HEK293T (cell line): ENCODE results near the gene LAMA1.

Experiments
- CTCF ChIA-PET: fragments of 350-600 bp; formaldehyde crosslinking; extraction: SDS; loops from one replicate; lab custom pipeline; 2021; ENCODE audit warnings: antibody characterized with exemption, inconsistent platforms; lab: Yijun Ruan, JAX
- POLR2A ChIA-PET: fragments of 350-600 bp; formaldehyde crosslinking; extraction: SDS; loops from one replicate; lab custom pipeline; 2020; ENCODE audit warnings: antibody characterized with exemption, inconsistent platforms; lab: Yijun Ruan, JAX
- DNase-seq: peaks from one replicate; pipeline ENCODE4 v3.0.0; 2012; ENCODE audit warnings: mixed read lengths; ENCODE audit errors: extremely low spot score
- ARNT ChIP-seq: fragments of 450-650 bp; IDR thresholded peaks from 2 replicates; pipeline ENCODE4 v1.6.1; 2017; ENCODE audit warnings: mild to moderate bottlenecking
- BHLHE40 ChIP-seq: fragments of 450-650 bp; IDR thresholded peaks from 2 replicates; pipeline ENCODE4 v1.6.1; 2016; ENCODE audit warnings: mild to moderate bottlenecking, moderate library complexity, borderline replicate concordance
- CTBP1 ChIP-seq: fragments of 450-650 bp; IDR thresholded peaks from 2 replicates; pipeline ENCODE4 v1.6.1; 2016; ENCODE audit warnings: borderline replicate concordance
- ELF4 ChIP-seq: fragments of 450-650 bp; IDR thresholded peaks from 2 replicates; pipeline ENCODE4 v1.6.1; 2017; ENCODE audit warnings: antibody characterized with exemption
- FOXA1 ChIP-seq: fragments of 450-650 bp; IDR thresholded peaks from 2 replicates; pipeline ENCODE4 v1.6.1; 2016; ENCODE audit warnings: mild to moderate bottlenecking
- FOXK2 ChIP-seq: fragments of 450-650 bp; IDR thresholded peaks from 2 replicates; pipeline ENCODE4 v1.6.1; 2016; ENCODE audit warnings: mild to moderate bottlenecking
- FOXM1 ChIP-seq: fragments of 450-650 bp; IDR thresholded peaks from 2 replicates; pipeline ENCODE4 v1.6.1; 2017; ENCODE audit warnings: mild to moderate bottlenecking, borderline replicate concordance
- HDGF ChIP-seq: fragments of 450-650 bp; IDR thresholded peaks from 2 replicates; pipeline ENCODE4 v1.6.1; 2017; ENCODE audit warnings: antibody characterized with exemption, borderline replicate concordance
- L3MBTL2 ChIP-seq: fragments of 450-650 bp; conservative IDR thresholded peaks from 2 replicates; pipeline ENCODE4 v1.6.1; 2016; ENCODE audit warnings: mild to moderate bottlenecking
- LEF1 ChIP-seq: fragments of 450-650 bp; IDR thresholded peaks from 2 replicates; pipeline ENCODE4 v1.6.1; 2017; ENCODE audit warnings: mild to moderate bottlenecking, borderline replicate concordance
- NFRKB ChIP-seq: fragments of 450-650 bp; IDR thresholded peaks from 2 replicates; pipeline ENCODE4 v1.6.1; 2016; ENCODE audit warnings: mild to moderate bottlenecking, moderate library complexity
- PKNOX1 ChIP-seq: fragments of 450-650 bp; IDR thresholded peaks from 2 replicates; pipeline ENCODE4 v1.6.1; 2016
- SP1 ChIP-seq: fragments of 450-650 bp; IDR thresholded peaks from 2 replicates; pipeline ENCODE4 v1.6.1; 2017
- SUZ12 ChIP-seq: fragments of 450-650 bp; IDR thresholded peaks from 2 replicates; pipeline ENCODE4 v1.6.1; 2016; ENCODE audit warnings: mild to moderate bottlenecking
- TARDBP ChIP-seq: fragments of 450-650 bp; IDR thresholded peaks from 2 replicates; pipeline ENCODE4 v1.6.1; 2016
- ZNF384 ChIP-seq: fragments of 450-650 bp; IDR thresholded peaks from 2 replicates; pipeline ENCODE4 v1.6.1; 2016

LAMA1 gene

GRCh38 chr18:7065736-7066135 is 51.9 kb downstream of the LAMA1 start:
- ChIA-PET POLR2A (no interaction called here), CTCF (interaction anchor here (1.2 kb wide), 1 partner anchor 27 kb away, joined by 3 read pairs; no protein-coding TSS in a partner anchor)
- no peak for TF ChIP-seq TARDBP
- TF ChIP-seq SUZ12: no peak
- TF ChIP-seq SP1: no peak
- TF ChIP-seq ELF4: no peak
- TF ChIP-seq FOXM1: no peak
- TF ChIP-seq ZNF384: no peak
- no peak for TF ChIP-seq ARNT
- no peak for TF ChIP-seq FOXK2
- TF ChIP-seq CTBP1: no peak
- TF ChIP-seq LEF1: no peak
- no peak for TF ChIP-seq BHLHE40
- no peak for TF ChIP-seq HDGF
- no peak for TF ChIP-seq PKNOX1
- no peak for TF ChIP-seq NFRKB
- no peak for TF ChIP-seq L3MBTL2
- TF ChIP-seq FOXA1: no peak
- no peak for DNase-seq

GRCh38 chr18:7064346-7064745 is 53.3 kb downstream of the LAMA1 start:
- POLR2A ChIA-PET: no interaction called here
- TF ChIP-seq BHLHE40 (no peak), PKNOX1 (no peak), ELF4 (no peak), ARNT (no peak), FOXM1 (no peak), ZNF384 (no peak), HDGF (no peak), TARDBP (no peak), SP1 (no peak), L3MBTL2 (no peak), FOXK2 (no peak), SUZ12 (no peak), NFRKB (no peak), CTBP1 (no peak)
- CTCF ChIA-PET: no interaction called here
- DNase-seq: no peak

- ChIA-PET CTCF (no interaction called here), POLR2A (no interaction called here)
- TF ChIP-seq SP1: no peak
- DNase-seq: no peak
Measured at GRCh38 chr18:7062811-7063210, 54.8 kb downstream of the LAMA1 start.

- ChIA-PET CTCF (no interaction called here), POLR2A (no interaction called here)
- TF ChIP-seq SUZ12: no peak
- no peak for TF ChIP-seq FOXM1
- TF ChIP-seq BHLHE40: no peak
- no peak for TF ChIP-seq ELF4
- no peak for TF ChIP-seq FOXK2
- no peak for TF ChIP-seq L3MBTL2
- TF ChIP-seq LEF1: no peak
- no peak for TF ChIP-seq PKNOX1
- no peak for TF ChIP-seq ZNF384
- TF ChIP-seq TARDBP: no peak
- TF ChIP-seq FOXA1: no peak
- no peak for TF ChIP-seq HDGF
- TF ChIP-seq ARNT: no peak
- TF ChIP-seq NFRKB: no peak
- DNase-seq: no peak
Measured at GRCh38 chr18:7062236-7062635, 55.4 kb downstream of the LAMA1 start.

GRCh38 chr18:7059276-7059675 is 58.3 kb downstream of the LAMA1 start:
- TF ChIP-seq SP1: no peak
- no peak for TF ChIP-seq HDGF
- no peak for TF ChIP-seq TARDBP
- TF ChIP-seq FOXK2: no peak
- no peak for TF ChIP-seq FOXM1
- TF ChIP-seq ELF4: no peak
- TF ChIP-seq SUZ12: no peak
- no peak for TF ChIP-seq CTBP1
- no peak for TF ChIP-seq PKNOX1
- TF ChIP-seq L3MBTL2: no peak
- TF ChIP-seq FOXA1: no peak
- TF ChIP-seq ARNT: no peak
- POLR2A ChIA-PET: no interaction called here
- CTCF ChIA-PET: no interaction called here
- no peak for DNase-seq

- POLR2A ChIA-PET: no interaction called here
- CTCF ChIA-PET: no interaction called here
- TF ChIP-seq BHLHE40 (no peak), CTBP1 (no peak), ZNF384 (no peak), NFRKB (no peak)
- no peak for DNase-seq
Measured at GRCh38 chr18:7056026-7056425, 61.6 kb downstream of the LAMA1 start.
